ENCODE data around the gene DTX3.
"Not testable (repeated sequence)": the region's sequence is repeated elsewhere in the genome, so short reads cannot be mapped to it uniquely, and the experiment has no call there.

DTX3 gene

GRCh38 chr12:57586128-57586527 lies 18.5 kb upstream of the DTX3 start:
- H3K4me3 Mint-ChIP-seq, result no peak overlapping the region
- no peaks in the 10 kb centered on the region for H3K36me3 Mint-ChIP-seq (ENCODE audit: insufficient read depth)
- ATAC-seq (replicated peaks), result no peak
- peaks cover 10% of the 10 kb centered on the region in 2 donors for H3K27me3 Mint-ChIP-seq
- H3K9me3 Mint-ChIP-seq, result no peaks in the 10 kb centered on the region
- no peak overlapping the region for H3K27ac Mint-ChIP-seq
- H3K4me1 Mint-ChIP-seq (ENCODE audit: low read depth in 2 of 2), result peaks cover 9 to 10% of the 10 kb centered on the region in 2 donors
- no peak for DNase-seq

GRCh38 chr12:57586832-57587429 lies 17.7 kb upstream of the DTX3 start:
- no peaks in the 10 kb centered on the region for H3K9me3 Mint-ChIP-seq
- ATAC-seq (replicated peaks) (no peak), DNase-seq (no peak)
- H3K36me3 Mint-ChIP-seq (ENCODE audit: insufficient read depth), result no peaks in the 10 kb centered on the region
- no peak overlapping the region for H3K27ac Mint-ChIP-seq
- H3K4me3 Mint-ChIP-seq, result no peak overlapping the region
- H3K27me3 Mint-ChIP-seq, result peaks cover 10% of the 10 kb centered on the region in 2 donors
- H3K4me1 Mint-ChIP-seq (ENCODE audit: low read depth in 2 of 2), result peaks cover 14 to 18% of the 10 kb centered on the region in 2 donors

GRCh38 chr12:57588951-57589610 lies 15.5 kb upstream of the DTX3 start:
- H3K4me1 Mint-ChIP-seq (ENCODE audit: low read depth in 2 of 2), result peaks cover 19 to 28% of the 10 kb centered on the region in 2 donors

GRCh38 chr12:57590479-57590863 lies 14.2 kb upstream of the DTX3 start:
- H3K9me3 Mint-ChIP-seq, result no peaks in the 10 kb centered on the region
- H3K4me3 Mint-ChIP-seq, result peak overlapping the region; percentile 80 to 88
- DNase-seq (no peak), ATAC-seq (replicated peaks) (no peak)
- H3K36me3 Mint-ChIP-seq (ENCODE audit: insufficient read depth), result peaks cover 10% of the 10 kb centered on the region
- peaks cover 19 to 28% of the 10 kb centered on the region in 2 donors for H3K4me1 Mint-ChIP-seq (ENCODE audit: low read depth in 2 of 2)
- H3K27me3 Mint-ChIP-seq, result no peaks in the 10 kb centered on the region
- peak overlapping the region; percentile 81 to 85 for H3K27ac Mint-ChIP-seq

More at GRCh38 chr12:57588951-57589610, 15.5 kb upstream of the DTX3 start:
- H3K27ac Mint-ChIP-seq; H3K9me3 Mint-ChIP-seq; DNase-seq; H3K4me3 Mint-ChIP-seq; ATAC-seq (replicated peaks); H3K36me3 Mint-ChIP-seq (ENCODE audit: insufficient read depth); H3K27me3 Mint-ChIP-seq: not testable (repeated sequence)

- H3K36me3 Mint-ChIP-seq (ENCODE audit: insufficient read depth), result peaks cover 16% of the 10 kb centered on the region
- H3K4me3 Mint-ChIP-seq, result peak within 1 kb of the TSS; percentile 80 to 88
- peak; percentile 48 to 63 (median 59) for DNase-seq
- peaks cover 19 to 28% of the 10 kb centered on the region in 2 donors for H3K4me1 Mint-ChIP-seq (ENCODE audit: low read depth in 2 of 2)
- H3K27ac Mint-ChIP-seq, result peak within 1 kb of the TSS; percentile 81 to 85
- H3K27me3 Mint-ChIP-seq, result no peaks in the 10 kb centered on the region
- ATAC-seq (replicated peaks), result peak; percentile 85
- no peaks in the 10 kb centered on the region for H3K9me3 Mint-ChIP-seq
These were observed 13.5 kb upstream of the DTX3 start, which contains the start of gene PIP4K2C for GRCh38 chr12:57590864-57591781. TSS of gene PIP4K2C (plus strand) at chr12:57591192. CDS start at chr12:57591290, 98 bp downstream.

GRCh38 chr12:57591782-57592325 lies 12.8 kb upstream of the DTX3 start:
- H3K36me3 Mint-ChIP-seq (ENCODE audit: insufficient read depth), result peaks cover 21% of the 10 kb centered on the region
- DNase-seq (no peak), ATAC-seq (replicated peaks) (no peak)
- peaks cover 19 to 28% of the 10 kb centered on the region in 2 donors for H3K4me1 Mint-ChIP-seq (ENCODE audit: low read depth in 2 of 2)
- no peaks in the 10 kb centered on the region for H3K27me3 Mint-ChIP-seq
- H3K9me3 Mint-ChIP-seq, result no peaks in the 10 kb centered on the region
- H3K27ac Mint-ChIP-seq, result peak overlapping the region; percentile 81 to 85
- peak overlapping the region; percentile 80 to 88 for H3K4me3 Mint-ChIP-seq

GRCh38 chr12:57592551-57593165 lies 12.0 kb upstream of the DTX3 start:
- ATAC-seq (replicated peaks) (no peak), DNase-seq (no peak)
- Mint-ChIP-seq H3K27ac (peak overlapping the region; percentile 81 to 85), H3K4me3 (peak overlapping the region; percentile 80 to 88), H3K36me3 (ENCODE audit: insufficient read depth) (peaks cover 25% of the 10 kb centered on the region), H3K27me3 (no peaks in the 10 kb centered on the region), H3K9me3 (no peaks in the 10 kb centered on the region), H3K4me1 (ENCODE audit: low read depth in 2 of 2) (peaks cover 19 to 28% of the 10 kb centered on the region in 2 donors)

GRCh38 chr12:57593187-57593586 lies 11.4 kb upstream of the DTX3 start:
- no peak overlapping the region for H3K4me3 Mint-ChIP-seq
- no peaks in the 10 kb centered on the region for H3K9me3 Mint-ChIP-seq
- H3K27ac Mint-ChIP-seq, result no peak overlapping the region
- ATAC-seq (replicated peaks), result no peak
- no peaks in the 10 kb centered on the region for H3K27me3 Mint-ChIP-seq
- no peak for DNase-seq
- peaks cover 30% of the 10 kb centered on the region for H3K36me3 Mint-ChIP-seq (ENCODE audit: insufficient read depth)
- peaks cover 19 to 28% of the 10 kb centered on the region in 2 donors for H3K4me1 Mint-ChIP-seq (ENCODE audit: low read depth in 2 of 2)

- H3K27ac Mint-ChIP-seq, result peak overlapping the region in 1 of 2 donors; percentile 65
- peaks cover 56% of the 10 kb centered on the region for H3K36me3 Mint-ChIP-seq (ENCODE audit: insufficient read depth)
- H3K4me3 Mint-ChIP-seq, result no peak overlapping the region
- ATAC-seq (replicated peaks) (no peak), DNase-seq (no peak)
- H3K4me1 Mint-ChIP-seq (ENCODE audit: low read depth in 2 of 2), result peaks cover 18 to 24% of the 10 kb centered on the region in 2 donors
- H3K27me3 Mint-ChIP-seq, result no peaks in the 10 kb centered on the region
- no peaks in the 10 kb centered on the region for H3K9me3 Mint-ChIP-seq
These were observed 4.2 kb upstream of the DTX3 start for GRCh38 chr12:57600395-57600794.

GRCh38 chr12:57602544-57602943 lies 2.1 kb upstream of the DTX3 start:
- Mint-ChIP-seq H3K36me3 (ENCODE audit: insufficient read depth) (peaks cover 40% of the 10 kb centered on the region), H3K27me3 (no peaks in the 10 kb centered on the region), H3K9me3 (no peaks in the 10 kb centered on the region), H3K4me1 (ENCODE audit: low read depth in 2 of 2) (peaks cover 21 to 28% of the 10 kb centered on the region in 2 donors), H3K27ac (peak overlapping the region; percentile 84 to 89), H3K4me3 (no peak overlapping the region)
- ATAC-seq (replicated peaks), result no peak
- DNase-seq, result no peak

GRCh38 chr12:57603324-57603723 lies 1.3 kb upstream of the DTX3 start:
- no peak for DNase-seq
- no peaks in the 10 kb centered on the region for H3K27me3 Mint-ChIP-seq
- H3K9me3 Mint-ChIP-seq, result no peaks in the 10 kb centered on the region
- ATAC-seq (replicated peaks), result peak; percentile 71
- peak overlapping the region; percentile 84 to 89 for H3K27ac Mint-ChIP-seq
- peaks cover 33% of the 10 kb centered on the region for H3K36me3 Mint-ChIP-seq (ENCODE audit: insufficient read depth)
- H3K4me1 Mint-ChIP-seq (ENCODE audit: low read depth in 2 of 2), result peaks cover 21 to 28% of the 10 kb centered on the region in 2 donors
- H3K4me3 Mint-ChIP-seq, result peak overlapping the region; percentile 81 to 82

- DNase-seq, result no peak
- Mint-ChIP-seq H3K4me3 (peak overlapping the region; percentile 81 to 82), H3K27ac (peak overlapping the region; percentile 84 to 89), H3K9me3 (no peaks in the 10 kb centered on the region), H3K4me1 (ENCODE audit: low read depth in 2 of 2) (peaks cover 21 to 28% of the 10 kb centered on the region in 2 donors), H3K36me3 (ENCODE audit: insufficient read depth) (peaks cover 27% of the 10 kb centered on the region), H3K27me3 (no peaks in the 10 kb centered on the region)
- no peak for ATAC-seq (replicated peaks)
These were observed 690 bp upstream of the DTX3 start for GRCh38 chr12:57603815-57604453.

All from effector memory CD8-positive, alpha-beta T cell (primary cell).